GM06990 (cell line): ENCODE results near the gene ZNF207.

Source experiments
- DNase-seq: peaks from one replicate; pipeline ENCODE4 v3.0.0-alpha.2; 2011; ENCODE audit not compliant: insufficient read length; ENCODE audit errors: extremely low read depth
- H3K27me3 ChIP-seq: replicated peaks from 2 replicates; pipeline ENCODE4 v1.6.0; 2011; ENCODE audit warnings: low read length; ENCODE audit not compliant: control insufficient read depth, insufficient read depth
- H3K36me3 ChIP-seq: 2 replicates; pipeline ENCODE4 v1.5.1; 2011; ENCODE audit warnings: low read length; ENCODE audit not compliant: control insufficient read depth, insufficient read depth
- H3K4me3 ChIP-seq: replicated peaks from 2 replicates; pipeline ENCODE4 v1.5.1; 2011; ENCODE audit warnings: low read depth, mild to moderate bottlenecking, control low read depth, low read length
- TF ChIP-seq, protein P1 (sequence below): IDR thresholded peaks from 2 replicates; pipeline ENCODE4 v1.5.1; 2011; ENCODE audit warnings: low read length, control low read depth, mild to moderate bottlenecking, inconsistent platforms; ENCODE audit not compliant: insufficient read depth, poor library complexity, severe bottlenecking

ZNF207 gene

DNA sequence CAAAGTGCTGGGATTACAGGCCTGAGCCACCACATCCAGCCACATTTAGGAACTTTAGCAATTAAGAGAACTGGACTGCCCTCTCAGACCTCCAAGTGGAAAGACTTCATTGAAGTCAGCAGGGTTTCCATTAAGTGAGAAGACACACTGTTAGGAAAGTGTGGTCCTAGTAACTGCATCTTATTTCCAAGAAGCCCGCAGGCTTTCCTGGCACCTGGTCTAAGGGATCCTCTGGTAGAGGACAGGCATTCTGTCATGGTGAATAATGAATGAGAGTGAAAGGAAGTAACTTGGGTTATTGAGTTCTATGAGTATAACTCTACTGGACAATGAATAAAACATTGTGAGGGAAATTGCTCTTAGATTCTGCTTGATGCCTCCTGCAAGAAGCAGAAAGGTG, 22.0 kb upstream of the ZNF207 start:
- TF ChIP-seq, protein P1, sequence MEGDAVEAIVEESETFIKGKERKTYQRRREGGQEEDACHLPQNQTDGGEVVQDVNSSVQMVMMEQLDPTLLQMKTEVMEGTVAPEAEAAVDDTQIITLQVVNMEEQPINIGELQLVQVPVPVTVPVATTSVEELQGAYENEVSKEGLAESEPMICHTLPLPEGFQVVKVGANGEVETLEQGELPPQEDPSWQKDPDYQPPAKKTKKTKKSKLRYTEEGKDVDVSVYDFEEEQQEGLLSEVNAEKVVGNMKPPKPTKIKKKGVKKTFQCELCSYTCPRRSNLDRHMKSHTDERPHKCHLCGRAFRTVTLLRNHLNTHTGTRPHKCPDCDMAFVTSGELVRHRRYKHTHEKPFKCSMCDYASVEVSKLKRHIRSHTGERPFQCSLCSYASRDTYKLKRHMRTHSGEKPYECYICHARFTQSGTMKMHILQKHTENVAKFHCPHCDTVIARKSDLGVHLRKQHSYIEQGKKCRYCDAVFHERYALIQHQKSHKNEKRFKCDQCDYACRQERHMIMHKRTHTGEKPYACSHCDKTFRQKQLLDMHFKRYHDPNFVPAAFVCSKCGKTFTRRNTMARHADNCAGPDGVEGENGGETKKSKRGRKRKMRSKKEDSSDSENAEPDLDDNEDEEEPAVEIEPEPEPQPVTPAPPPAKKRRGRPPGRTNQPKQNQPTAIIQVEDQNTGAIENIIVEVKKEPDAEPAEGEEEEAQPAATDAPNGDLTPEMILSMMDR, result no peak
- no peak overlapping the region for H3K4me3 ChIP-seq
- no peaks in the 10 kb centered on the region for H3K27me3 ChIP-seq
- no peak for DNase-seq
- H3K36me3 ChIP-seq, result no peaks in the 10 kb centered on the region

DNA sequence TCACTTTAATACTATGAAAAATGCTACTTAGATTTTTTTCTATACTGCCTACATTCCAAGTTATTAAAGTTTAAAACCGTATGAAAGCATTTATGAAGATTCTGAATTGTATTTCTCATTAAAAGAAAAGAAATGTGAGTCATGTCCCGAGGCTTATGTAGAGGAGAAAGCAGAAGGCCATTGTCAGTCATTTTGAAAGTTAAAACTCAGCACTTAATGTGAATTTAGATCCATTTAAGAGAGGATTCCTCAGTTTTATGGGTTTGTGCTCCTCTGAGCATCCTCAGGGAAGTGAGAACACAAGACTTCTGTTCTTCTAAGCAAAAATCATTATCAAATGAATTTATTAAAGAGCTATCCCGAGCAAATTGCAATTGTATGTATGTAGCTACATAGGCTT, 19.8 kb upstream of the ZNF207 start:
- no peaks in the 10 kb centered on the region for H3K27me3 ChIP-seq
- H3K36me3 ChIP-seq, result peaks cover 3% of the 10 kb centered on the region
- no peak for DNase-seq
- TF ChIP-seq, protein P1, result no peak
- no peak overlapping the region for H3K4me3 ChIP-seq

DNA sequence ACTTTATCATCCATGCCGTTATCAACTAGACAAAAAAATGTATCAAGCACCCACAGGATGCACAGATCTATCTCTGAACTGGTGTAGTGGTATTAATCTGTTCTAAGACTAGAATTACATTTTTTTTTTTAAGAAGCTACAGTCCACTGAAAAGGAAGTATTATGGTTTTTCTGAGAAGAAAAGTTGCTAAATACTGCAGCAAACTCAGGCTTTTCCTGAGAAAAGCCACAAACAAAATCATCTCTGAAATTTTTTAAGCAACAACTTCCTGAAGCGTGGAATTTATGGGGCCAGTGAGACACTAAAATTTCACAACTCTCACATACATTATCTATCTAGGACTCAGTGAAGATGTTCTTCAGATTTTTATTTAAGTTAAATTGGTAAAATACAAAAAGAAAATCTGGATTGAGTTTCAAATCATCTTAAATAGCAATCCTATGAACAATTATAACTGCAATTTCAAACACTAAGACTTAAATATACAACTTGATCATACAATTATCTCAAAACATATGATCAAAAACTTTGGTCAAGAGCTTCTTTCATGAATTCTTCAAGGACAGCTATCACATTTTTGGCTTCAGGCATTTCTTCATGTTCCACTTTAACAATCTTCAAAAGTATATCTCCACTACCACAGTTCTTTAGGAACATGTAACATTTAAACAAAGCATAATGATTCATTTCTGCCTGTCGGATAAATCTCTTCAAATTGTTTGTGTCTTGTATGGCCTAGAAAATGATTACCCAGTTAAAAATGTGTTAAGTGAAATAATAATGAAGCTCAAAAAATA, 18.5 kb upstream of the ZNF207 start:
- TF ChIP-seq, protein P1, result no peak
- Histone ChIP-seq H3K4me3 (no peak overlapping the region), H3K27me3 (no peaks in the 10 kb centered on the region), H3K36me3 (peaks cover 3% of the 10 kb centered on the region)
- DNase-seq, result no peak

DNA sequence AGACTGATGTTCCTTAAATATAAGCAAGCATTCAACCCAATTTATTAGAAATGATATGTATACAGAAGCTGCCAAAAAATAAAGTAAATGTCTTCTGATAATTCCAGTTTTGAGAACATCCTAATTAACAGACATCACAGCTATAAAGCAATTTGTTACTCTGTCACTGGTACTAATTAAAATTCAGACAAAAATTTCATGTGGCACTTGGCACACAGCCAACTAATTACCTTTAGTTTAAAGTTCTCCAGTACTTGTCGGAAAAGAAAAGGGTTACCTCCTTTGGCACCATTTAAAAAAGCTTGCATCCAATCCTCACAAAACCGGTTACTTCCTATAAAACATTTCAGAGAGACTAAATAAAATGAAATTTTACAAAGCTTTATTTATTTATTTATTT, 16.8 kb upstream of the ZNF207 start:
- Histone ChIP-seq H3K4me3 (no peak overlapping the region), H3K27me3 (no peaks in the 10 kb centered on the region), H3K36me3 (peaks cover 6% of the 10 kb centered on the region)
- no peak for DNase-seq
- TF ChIP-seq, protein P1, result no peak

DNA sequence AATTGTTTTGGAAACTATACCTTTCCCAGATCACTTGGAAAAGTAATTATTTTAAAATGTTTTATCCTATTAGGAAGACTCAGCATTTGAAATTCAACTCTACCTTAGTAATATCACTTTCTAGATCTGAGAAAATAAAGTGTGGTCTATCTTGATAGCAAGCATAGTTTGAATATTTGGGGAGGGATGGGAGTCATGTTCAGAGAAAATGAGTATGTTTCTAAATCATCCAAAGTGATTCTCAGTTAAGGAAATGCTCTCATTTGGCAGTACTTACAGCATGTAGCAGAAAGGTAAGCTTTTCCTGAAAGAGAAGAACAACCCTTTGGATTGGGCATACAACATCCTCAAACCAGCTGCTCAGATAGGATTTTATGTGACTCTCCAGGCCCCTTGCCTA, 14.9 kb upstream of the ZNF207 start:
- TF ChIP-seq, protein P1, result no peak
- no peak for DNase-seq
- Histone ChIP-seq H3K4me3 (no peak overlapping the region), H3K36me3 (peaks cover 6% of the 10 kb centered on the region), H3K27me3 (no peaks in the 10 kb centered on the region)
